Pancreas (tissue), 10 donors: Measurements from ENCODE around the gene FLT1. TPM values are rescaled to one million over a fixed set of nuclear protein-coding genes. Genes with fewer than 3 reads are reported as not detected.

Source experiments
- ATAC-seq, 4 donors: fragments of 200-7000 bp; cut with Tn5 transposase; one replicate each; pipeline versions ENCODE4 v1.8.0 to v1.9.1; 2020; ENCODE audit warnings: mild to moderate bottlenecking in 4 of 4, moderate library complexity in 4 of 4
- DNase-seq, 6 donors: peaks; one replicate each; pipeline ENCODE4 v3.0.0-alpha.2; 2020
- FAIRE-seq: peaks from 2 replicates; lab custom pipeline; 2012; peaks lifted over from hg19 to GRCh38; lab: Jason Lieb, UNC
- H3K27ac ChIP-seq, 4 donors: fragments of 200-600 bp; sonication (generic); 1 replicate in 3 of 4; 2 replicates in 1 of 4; pipeline versions ENCODE4 v1.5.0 to v1.8.0; 2020
- H3K27me3 ChIP-seq, 4 donors: fragments of 200-600 bp; one replicate each; pipeline ENCODE4 v1.8.0; 2021
- H3K36me3 ChIP-seq, 3 donors: fragments of 200-600 bp; sonication (generic) in 1 of 3; one replicate each; pipeline versions ENCODE4 v1.5.0 to v1.8.0; 2020 to 2021
- H3K4me1 ChIP-seq, 3 donors: fragments of 200-600 bp; one replicate each; pipeline ENCODE4 v1.8.0; 2021
- H3K4me3 ChIP-seq, 4 donors: fragments of 200-600 bp; sonication (generic) in 2 of 4; one replicate each; pipeline versions ENCODE4 v1.5.0 to v1.8.0; 2020 to 2021
- H3K9me3 ChIP-seq, 4 donors: fragments of 200-600 bp; one replicate each; pipeline ENCODE4 v1.8.0; 2021
- WGBS, 2 donors: extraction: QIAGEN DNeasy Blood & Tissue Kit; methylation state at CpG; one replicate each; pipeline ENCODE4 v1.1.7; 2013; 5-methylcytosine and 5-hydroxymethylcytosine counted together
- intact Hi-C, 3 donors: fragments of 100-400 bp; cut with DNase I; formaldehyde crosslinking; loops; one replicate each; pipeline versions ENCODE4 v1.11.1 to v1.14.2; 2022
- polyA plus RNA-seq, 2 donors: library from polyadenylated mRNA; stranded (reverse); fragments of 200-250 nt; gene quantifications; one replicate each; pipeline ENCODE4 v1.2.3, GENCODE V29; 2013
- total RNA-seq, 6 donors: library from RNA; stranded (reverse); fragmentation: NEBNext Ultra II Directional in 4 of 6; extraction: Animal tissue kit (Norgen Biotek cat#: 25700) in 4 of 6; gene quantifications; one replicate each; pipeline versions ENCODE4 v1.2.1 to v1.2.4, GENCODE V29; 2021 to 2023
- TF ChIP-seq, protein P1 (sequence below), 4 donors: fragments of 200-600 bp; sonication (generic) in 3 of 4; IDR thresholded peaks; one replicate each; pipeline versions ENCODE4 v1.5.0 to v1.8.0; 2021; ENCODE audit warnings: antibody characterized with exemption in 4 of 4
- donor health status: healthy with polysubstance abuse.
- donor health status: DM: no; HTN: no; CAD: no; lungs with moderate emphysema.
- donor health status: DM: no; HTN: no; CAD: no.
- donor health status: control.
- donor health status: control.
- donor health status: Bipolar disorder and iron deficiency.
- donor health status: DM: yes; HTN: yes; CAD: no.
- donor health status: DM: no; HTN: no; CAD: no.
- donor health status: DM: no; HTN: no; CAD: no.
- donor health status: DM: yes; HTN: yes; CAD: no.

FLT1 gene
- total and polyA plus RNA-seq, 8 donors: 1.1 to 12.7 (median 8.1) TPM

DNA sequence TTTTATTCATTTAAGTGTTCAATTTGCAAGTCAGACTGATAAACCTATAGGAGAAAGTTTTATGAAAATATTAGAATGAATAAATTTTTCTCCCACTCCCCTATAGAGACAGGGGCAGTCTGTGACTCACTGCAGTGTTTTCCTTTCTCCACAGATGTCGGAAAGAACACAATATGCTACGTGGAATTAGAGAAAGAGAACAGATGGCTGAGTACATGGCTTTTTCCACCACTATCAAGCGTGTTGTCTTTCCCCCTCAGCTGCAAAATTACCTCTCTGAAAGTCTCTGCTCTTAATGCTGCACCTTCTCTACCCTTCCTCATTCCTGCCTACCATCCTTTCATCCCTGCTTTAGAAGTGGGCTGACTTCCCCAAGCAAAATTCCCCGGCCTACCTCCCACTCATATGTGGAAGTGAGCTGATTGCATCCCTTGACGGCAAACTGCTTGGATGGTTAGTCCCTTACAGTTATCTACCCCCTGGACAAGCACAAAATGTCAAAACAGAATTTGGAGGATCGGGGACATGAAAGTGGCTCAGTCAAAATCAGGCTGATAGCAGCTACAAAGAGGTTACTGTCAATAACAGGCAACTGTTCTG lies 30.0 kb downstream of the FLT1 start:
- DNase-seq (no peak), ATAC-seq (no peak), FAIRE-seq (no peak)
- WGBS, 2 donors: 59 to 75% methylated on average over 6 of the region's 6 CpGs
- TF ChIP-seq, protein P1, sequence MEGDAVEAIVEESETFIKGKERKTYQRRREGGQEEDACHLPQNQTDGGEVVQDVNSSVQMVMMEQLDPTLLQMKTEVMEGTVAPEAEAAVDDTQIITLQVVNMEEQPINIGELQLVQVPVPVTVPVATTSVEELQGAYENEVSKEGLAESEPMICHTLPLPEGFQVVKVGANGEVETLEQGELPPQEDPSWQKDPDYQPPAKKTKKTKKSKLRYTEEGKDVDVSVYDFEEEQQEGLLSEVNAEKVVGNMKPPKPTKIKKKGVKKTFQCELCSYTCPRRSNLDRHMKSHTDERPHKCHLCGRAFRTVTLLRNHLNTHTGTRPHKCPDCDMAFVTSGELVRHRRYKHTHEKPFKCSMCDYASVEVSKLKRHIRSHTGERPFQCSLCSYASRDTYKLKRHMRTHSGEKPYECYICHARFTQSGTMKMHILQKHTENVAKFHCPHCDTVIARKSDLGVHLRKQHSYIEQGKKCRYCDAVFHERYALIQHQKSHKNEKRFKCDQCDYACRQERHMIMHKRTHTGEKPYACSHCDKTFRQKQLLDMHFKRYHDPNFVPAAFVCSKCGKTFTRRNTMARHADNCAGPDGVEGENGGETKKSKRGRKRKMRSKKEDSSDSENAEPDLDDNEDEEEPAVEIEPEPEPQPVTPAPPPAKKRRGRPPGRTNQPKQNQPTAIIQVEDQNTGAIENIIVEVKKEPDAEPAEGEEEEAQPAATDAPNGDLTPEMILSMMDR (IDR thresholded peaks at IDR 0.05): no peak
- intact Hi-C loops: no loop called here
- Histone ChIP-seq H3K9me3 (no peaks in the 10 kb centered on the region), H3K4me3 (no peak overlapping the region), H3K27ac (no peak overlapping the region), H3K4me1 (no peaks in the 10 kb centered on the region), H3K27me3 (peaks cover 0 to 3% (median 0%) of the 10 kb centered on the region in 4 donors), H3K36me3 (no peaks in the 10 kb centered on the region)

GRCh38 chr13:28463481-28463880 lies 31.4 kb downstream of the FLT1 start:
- H3K36me3 ChIP-seq: no peaks in the 10 kb centered on the region
- ATAC-seq: no peak
- H3K4me1 ChIP-seq: no peaks in the 10 kb centered on the region
- intact Hi-C loops: no loop called here
- no peak overlapping the region for H3K4me3 ChIP-seq
- no peak for DNase-seq
- H3K27me3 ChIP-seq: no peaks in the 10 kb centered on the region
- H3K27ac ChIP-seq: no peak overlapping the region
- FAIRE-seq: no peak
- H3K9me3 ChIP-seq: no peaks in the 10 kb centered on the region
- WGBS, 2 donors: 31 to 42% methylated on average over 3 of the region's 3 CpGs
- TF ChIP-seq, protein P1 (IDR thresholded peaks at IDR 0.05): no peak

DNA sequence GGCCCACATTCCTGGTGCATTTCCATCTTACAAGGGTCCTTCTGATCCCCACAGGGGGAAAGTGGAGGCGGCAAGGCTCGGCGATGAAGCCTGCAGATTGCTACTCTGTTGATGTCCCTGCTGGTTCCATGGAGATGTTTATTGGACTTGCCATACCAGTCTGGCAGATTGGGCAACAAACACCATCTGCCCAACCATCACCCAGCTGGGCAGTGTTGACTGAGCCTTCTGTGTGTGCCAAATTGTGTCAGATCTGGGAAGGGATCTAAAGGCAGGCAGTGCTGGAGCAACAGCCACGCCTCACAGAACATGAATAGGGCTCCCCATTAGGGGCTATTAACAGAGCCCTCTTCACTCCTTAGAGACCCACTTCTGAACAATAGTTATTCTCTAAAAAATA lies 35.0 kb downstream of the FLT1 start:
- Histone ChIP-seq H3K27me3 (peaks cover 0 to 2% (median 0%) of the 10 kb centered on the region in 4 donors), H3K36me3 (no peaks in the 10 kb centered on the region), H3K4me3 (no peak overlapping the region), H3K27ac (no peak overlapping the region), H3K4me1 (no peaks in the 10 kb centered on the region), H3K9me3 (no peaks in the 10 kb centered on the region)
- ATAC-seq (no peak), FAIRE-seq (no peak), DNase-seq (no peak)
- intact Hi-C loops: no loop called here
- WGBS, 2 donors: 78 to 83% methylated on average over 4 of the region's 4 CpGs
- TF ChIP-seq, protein P1 (IDR thresholded peaks at IDR 0.05): no peak

DNA sequence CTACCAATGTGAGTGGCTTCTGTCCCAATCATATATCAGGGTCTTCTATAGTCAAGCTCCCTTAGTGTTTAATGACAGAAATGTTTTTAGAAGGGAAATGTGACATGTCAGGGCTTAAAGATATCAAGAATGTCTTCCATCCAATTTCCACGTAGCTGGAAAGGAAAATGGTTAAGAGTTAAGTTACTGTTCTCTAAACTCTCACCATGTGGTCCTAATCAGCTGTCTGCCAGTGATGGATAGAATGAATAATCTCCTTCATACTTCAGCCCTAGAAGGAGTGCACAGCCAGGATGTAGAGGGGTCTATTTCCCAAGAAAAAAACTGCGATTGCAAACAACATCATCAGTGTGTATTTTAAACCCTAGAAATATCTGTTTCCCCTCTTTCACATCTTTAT lies 36.3 kb downstream of the FLT1 start:
- Histone ChIP-seq H3K4me1 (no peaks in the 10 kb centered on the region), H3K27ac (no peak overlapping the region), H3K4me3 (no peak overlapping the region), H3K36me3 (no peaks in the 10 kb centered on the region), H3K27me3 (peaks cover 0 to 2% (median 0%) of the 10 kb centered on the region in 4 donors), H3K9me3 (no peaks in the 10 kb centered on the region)
- FAIRE-seq (no peak), DNase-seq (no peak), ATAC-seq (no peak)
- WGBS, 2 donors: 58 to 66% methylated on average over 2 of the region's 2 CpGs
- intact Hi-C loops: no loop called here
- TF ChIP-seq, protein P1 (IDR thresholded peaks at IDR 0.05): no peak

DNA sequence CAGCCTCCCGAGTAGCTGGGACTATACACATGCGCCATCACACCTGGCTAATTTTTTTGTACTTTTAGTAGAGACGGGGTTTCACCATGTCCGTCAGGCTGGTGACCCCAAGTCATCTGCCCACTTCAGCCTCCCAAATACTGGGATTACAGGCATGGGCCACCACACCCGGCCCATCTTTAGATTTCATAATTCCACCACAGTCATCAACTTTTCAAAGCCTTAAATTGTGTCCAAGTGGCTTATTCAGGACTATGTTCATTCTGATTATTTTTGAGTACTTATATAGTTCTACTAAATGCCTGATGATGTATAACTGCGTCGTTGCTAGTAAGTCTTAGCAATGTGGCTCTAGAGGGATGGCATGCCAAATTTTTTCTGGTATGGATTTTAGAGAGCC lies 36.9 kb downstream of the FLT1 start:
- ATAC-seq (no peak), FAIRE-seq (no peak), DNase-seq (no peak)
- Histone ChIP-seq H3K9me3 (no peaks in the 10 kb centered on the region), H3K36me3 (no peaks in the 10 kb centered on the region), H3K4me1 (no peaks in the 10 kb centered on the region), H3K27ac (no peak overlapping the region), H3K27me3 (peaks cover 0 to 2% (median 0%) of the 10 kb centered on the region in 4 donors), H3K4me3 (no peak overlapping the region)
- intact Hi-C loops: no loop called here
- TF ChIP-seq, protein P1 (IDR thresholded peaks at IDR 0.05): no peak
- WGBS, 2 donors: 74 to 84% methylated on average over 7 of the region's 7 CpGs
